ENCODE data around the gene CERS3. TPM values are rescaled to one million over a fixed set of nuclear protein-coding genes. Genes with fewer than 3 reads are reported as not detected.

CERS3 gene
- total and polyA plus RNA-seq, 2 donors (not counting 1 experiment from before 2014, with no cell fraction given): 0.12 to 0.34 TPM

GRCh38 chr15:100502651-100503050, 26.1 kb downstream of the CERS3 start:
- H3K27me3 ChIP-seq (replicated peaks in 1 of 4; ENCODE audit: control extremely low read depth in 1 of 4, control insufficient read depth in 3 of 4, insufficient read depth in 4 of 4, low read length in 3 of 4): peaks cover 0 to 5% (median 0%) of the 10 kb centered on the region in 4 experiments
- H3K36me3 ChIP-seq (replicated peaks in 1 of 2; ENCODE audit: control extremely low read depth in 1 of 2, control insufficient read depth in 1 of 2, extremely low read depth in 1 of 2, insufficient read depth in 2 of 2, low read length in 1 of 2): no peaks in the 10 kb centered on the region
- no peaks in the 10 kb centered on the region for H3K79me2 ChIP-seq (ENCODE audit: control insufficient read depth, insufficient read depth, low read length)
- no peak for TF ChIP-seq EZH2 (IDR thresholded peaks at IDR 0.05; ENCODE audit: borderline replicate concordance, insufficient read depth, low read depth, low read length, poor library complexity, severe bottlenecking)
- TF ChIP-seq, protein P1, sequence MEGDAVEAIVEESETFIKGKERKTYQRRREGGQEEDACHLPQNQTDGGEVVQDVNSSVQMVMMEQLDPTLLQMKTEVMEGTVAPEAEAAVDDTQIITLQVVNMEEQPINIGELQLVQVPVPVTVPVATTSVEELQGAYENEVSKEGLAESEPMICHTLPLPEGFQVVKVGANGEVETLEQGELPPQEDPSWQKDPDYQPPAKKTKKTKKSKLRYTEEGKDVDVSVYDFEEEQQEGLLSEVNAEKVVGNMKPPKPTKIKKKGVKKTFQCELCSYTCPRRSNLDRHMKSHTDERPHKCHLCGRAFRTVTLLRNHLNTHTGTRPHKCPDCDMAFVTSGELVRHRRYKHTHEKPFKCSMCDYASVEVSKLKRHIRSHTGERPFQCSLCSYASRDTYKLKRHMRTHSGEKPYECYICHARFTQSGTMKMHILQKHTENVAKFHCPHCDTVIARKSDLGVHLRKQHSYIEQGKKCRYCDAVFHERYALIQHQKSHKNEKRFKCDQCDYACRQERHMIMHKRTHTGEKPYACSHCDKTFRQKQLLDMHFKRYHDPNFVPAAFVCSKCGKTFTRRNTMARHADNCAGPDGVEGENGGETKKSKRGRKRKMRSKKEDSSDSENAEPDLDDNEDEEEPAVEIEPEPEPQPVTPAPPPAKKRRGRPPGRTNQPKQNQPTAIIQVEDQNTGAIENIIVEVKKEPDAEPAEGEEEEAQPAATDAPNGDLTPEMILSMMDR (IDR thresholded peaks at IDR 0.05): no peak
- H3K27ac ChIP-seq (ENCODE audit: low read length in 2 of 2): no peak overlapping the region
- intact Hi-C loops (cut with micrococcal nuclease): no loop called here
- ChIA-PET CTCF (no interaction called here), POLR2A (no interaction called here)
- Mint-ChIP-seq H3K9me3 (ENCODE audit: insufficient read depth) (no peaks in the 10 kb centered on the region), H3K4me3 (no peak overlapping the region), H3K27me3 (peaks cover 37% of the 10 kb centered on the region), H3K27ac (no peak overlapping the region), H3K4me1 (no peaks in the 10 kb centered on the region)
- no peaks in the 10 kb centered on the region for H3K4me1 ChIP-seq (ENCODE audit: control insufficient read depth in 2 of 2, insufficient read depth in 2 of 2, low read length in 2 of 2)
- H3K4me2 ChIP-seq (replicated peaks; ENCODE audit: low read depth, low read length, poor library complexity, severe bottlenecking): no peak overlapping the region
- no CpG with 5 or more reads among the region's 3 CpGs for WGBS (ENCODE audit: insufficient coverage)
- H3K9ac ChIP-seq (ENCODE audit: low read length): no peak overlapping the region
- no peaks in the 10 kb centered on the region for H4K20me1 ChIP-seq (ENCODE audit: control insufficient read depth, insufficient read depth, low read length, poor library complexity, severe bottlenecking)
- H3K4me3 ChIP-seq (ENCODE audit: control extremely low read depth in 1 of 5, extremely low read depth in 1 of 5, insufficient read depth in 1 of 5, low read depth in 2 of 5, low read length in 4 of 5): no peak overlapping the region
- no peak overlapping the region for H2AFZ ChIP-seq (ENCODE audit: insufficient read depth, low read depth, low read length, poor library complexity, severe bottlenecking)
- ATAC-seq (ENCODE audit: low read depth): no peak
- no peak for DNase-seq
- H3K9me3 ChIP-seq (ENCODE audit: control extremely low read depth in 1 of 3, control insufficient read depth in 2 of 3, insufficient read depth in 1 of 3, low read length in 2 of 3): no peaks in the 10 kb centered on the region

GRCh38 chr15:100501117-100501516, 27.6 kb downstream of the CERS3 start:
- ChIA-PET CTCF (no interaction called here), POLR2A (no interaction called here)
- Histone ChIP-seq H3K79me2 (ENCODE audit: control insufficient read depth, insufficient read depth, low read length) (no peaks in the 10 kb centered on the region), H3K9me3 (ENCODE audit: control extremely low read depth in 1 of 3, control insufficient read depth in 2 of 3, insufficient read depth in 1 of 3, low read length in 2 of 3) (no peaks in the 10 kb centered on the region), H3K4me2 (replicated peaks; ENCODE audit: low read depth, low read length, poor library complexity, severe bottlenecking) (no peak overlapping the region), H3K9ac (ENCODE audit: low read length) (no peak overlapping the region), H3K4me3 (ENCODE audit: control extremely low read depth in 1 of 5, extremely low read depth in 1 of 5, insufficient read depth in 1 of 5, low read depth in 2 of 5, low read length in 4 of 5) (no peak overlapping the region), H2AFZ (ENCODE audit: insufficient read depth, low read depth, low read length, poor library complexity, severe bottlenecking) (no peak overlapping the region), H3K4me1 (ENCODE audit: control insufficient read depth in 2 of 2, insufficient read depth in 2 of 2, low read length in 2 of 2) (no peaks in the 10 kb centered on the region), H3K27ac (ENCODE audit: low read length in 2 of 2) (no peak overlapping the region), H3K36me3 (replicated peaks in 1 of 2; ENCODE audit: control extremely low read depth in 1 of 2, control insufficient read depth in 1 of 2, extremely low read depth in 1 of 2, insufficient read depth in 2 of 2, low read length in 1 of 2) (no peaks in the 10 kb centered on the region), H4K20me1 (ENCODE audit: control insufficient read depth, insufficient read depth, low read length, poor library complexity, severe bottlenecking) (no peaks in the 10 kb centered on the region), H3K27me3 (replicated peaks in 1 of 4; ENCODE audit: control extremely low read depth in 1 of 4, control insufficient read depth in 3 of 4, insufficient read depth in 4 of 4, low read length in 3 of 4) (peaks cover 0 to 8% (median 0%) of the 10 kb centered on the region in 4 experiments)
- Mint-ChIP-seq H3K27me3 (peaks cover 38% of the 10 kb centered on the region), H3K27ac (no peak overlapping the region), H3K4me3 (no peak overlapping the region), H3K9me3 (ENCODE audit: insufficient read depth) (no peaks in the 10 kb centered on the region), H3K4me1 (no peaks in the 10 kb centered on the region)
- no peak for TF ChIP-seq EZH2 (IDR thresholded peaks at IDR 0.05; ENCODE audit: borderline replicate concordance, insufficient read depth, low read depth, low read length, poor library complexity, severe bottlenecking)
- TF ChIP-seq, protein P1 (IDR thresholded peaks at IDR 0.05): no peak
- DNase-seq: no peak
- WGBS (ENCODE audit: insufficient coverage): 94% methylated on average over 4 of the region's 5 CpGs
- intact Hi-C loops (cut with micrococcal nuclease): no loop called here
- ATAC-seq (ENCODE audit: low read depth): no peak
